Activated CD8-positive, alpha-beta memory T cell treated with anti-CD3 and anti-CD28 coated beads for 1 hour (primary cell): ENCODE results near the gene CEP20.

ENCODE experiments used
- DNase-seq, 2 donors: peaks; one replicate each; pipeline ENCODE4 v3.0.0-alpha.2; 2020; ENCODE audit warnings: low read depth in 1 of 2; ENCODE audit errors: extremely low read depth in 1 of 2

Gene CEP20

DNA sequence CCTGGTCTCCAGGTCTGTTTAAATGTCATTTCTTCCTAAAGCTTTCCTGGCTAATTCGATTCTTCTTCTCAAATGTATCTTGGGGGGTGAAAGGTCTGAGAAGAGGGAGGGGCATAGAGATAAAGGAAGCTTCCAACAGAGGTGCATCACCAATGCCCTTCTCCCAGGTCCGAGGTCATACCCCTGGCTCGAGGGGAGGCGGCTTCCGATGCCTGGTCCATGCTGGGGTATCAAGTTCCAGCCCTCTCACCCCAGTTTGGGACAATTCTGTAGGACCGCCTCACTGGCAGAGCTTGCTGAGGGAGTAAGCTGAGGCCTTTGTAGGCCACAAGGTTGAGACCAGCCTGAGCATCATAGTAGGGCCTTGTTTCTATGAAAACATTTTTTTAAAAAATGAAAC is 10.3 kb upstream of the CEP20 start:
- no peak for DNase-seq

DNA sequence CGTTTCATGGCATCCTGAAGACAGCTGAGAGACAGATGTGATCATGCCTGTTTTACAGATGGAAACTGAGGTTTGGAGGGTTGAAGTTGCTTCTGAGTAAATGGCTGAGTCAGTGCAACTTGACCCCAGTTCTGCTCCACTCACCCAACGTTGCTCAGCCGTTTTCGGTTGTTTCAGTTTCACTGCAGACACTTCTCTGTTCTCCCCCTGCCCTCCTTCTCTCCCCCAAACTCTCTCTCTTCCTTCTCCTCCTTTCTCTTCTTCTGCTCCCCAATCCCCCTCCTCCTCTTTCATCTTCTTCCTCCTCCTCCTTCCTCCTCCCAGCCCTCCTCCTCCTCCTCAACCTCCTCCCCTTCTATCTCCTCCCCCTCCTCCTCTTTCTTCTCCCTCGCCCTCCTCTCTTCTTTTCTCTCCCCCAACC is 9.4 kb upstream of the CEP20 start:
- no peak for DNase-seq

DNA sequence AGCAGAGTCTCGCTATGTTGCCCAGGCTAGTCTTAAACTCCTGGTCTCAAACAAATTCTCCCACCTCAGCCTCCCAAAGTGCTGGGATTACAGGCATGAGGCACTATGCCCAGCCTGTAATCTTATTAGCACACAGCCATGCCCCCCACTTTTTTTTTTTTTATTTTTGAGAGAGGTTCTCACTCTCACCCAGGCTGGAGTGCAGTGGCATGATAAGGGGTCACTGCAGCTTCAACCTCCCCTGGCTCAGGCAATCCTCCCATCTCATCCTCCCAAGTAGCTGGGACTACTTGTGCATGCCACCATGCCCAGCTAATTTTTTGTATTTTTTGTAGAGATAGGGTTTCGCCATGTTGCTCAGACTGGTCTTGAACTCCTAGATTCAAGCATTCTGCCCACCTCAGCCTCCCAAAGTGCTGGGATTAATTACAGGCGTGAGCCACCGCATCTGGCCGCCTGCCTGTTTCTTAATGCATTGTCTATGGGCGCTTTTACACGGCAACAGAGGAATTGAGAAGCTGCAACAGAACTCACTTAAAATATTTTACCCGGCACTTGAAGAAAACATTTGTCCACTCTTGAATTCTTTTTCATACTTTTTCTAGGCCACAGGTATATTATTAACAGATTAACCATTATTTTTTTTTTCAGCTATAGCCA is 8.8 kb upstream of the CEP20 start:
- no peak for DNase-seq

DNA sequence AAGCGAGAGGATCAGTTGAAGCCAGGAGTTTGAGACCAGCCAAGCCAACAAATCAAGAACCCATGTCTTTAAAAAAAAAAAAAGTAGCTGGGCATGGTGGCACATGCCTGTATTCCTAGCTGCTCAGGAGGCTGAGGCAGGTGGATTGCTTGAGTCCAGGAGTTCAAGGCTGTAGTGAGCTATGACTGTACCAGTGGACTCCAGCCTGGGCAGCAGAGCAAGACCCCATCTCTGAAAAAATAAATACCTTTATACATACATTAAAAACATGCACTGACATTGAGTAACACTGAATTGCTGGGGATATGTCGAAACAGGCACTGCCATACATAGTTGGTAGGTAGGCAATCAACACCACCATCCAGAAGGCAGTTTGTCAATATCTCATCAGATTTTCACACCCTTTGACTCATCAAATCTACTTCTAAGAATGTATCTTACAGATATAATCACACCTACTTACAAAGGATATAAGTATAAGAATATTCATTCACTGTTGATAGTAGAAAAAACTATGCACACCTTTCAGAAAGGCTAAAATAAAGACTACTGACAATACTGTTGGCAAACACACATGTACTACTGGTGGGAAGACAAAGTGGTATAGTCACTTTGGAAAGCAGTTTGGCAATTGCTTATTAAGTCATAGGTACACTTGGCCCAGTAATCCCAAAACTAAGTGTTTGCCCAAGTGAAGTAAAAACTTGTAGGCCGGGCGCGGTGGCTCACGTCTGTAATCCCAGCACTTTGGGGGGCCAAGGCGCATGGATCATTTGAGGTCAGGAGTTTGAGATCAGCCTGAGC is 6.4 kb upstream of the CEP20 start:
- no peak for DNase-seq

DNA sequence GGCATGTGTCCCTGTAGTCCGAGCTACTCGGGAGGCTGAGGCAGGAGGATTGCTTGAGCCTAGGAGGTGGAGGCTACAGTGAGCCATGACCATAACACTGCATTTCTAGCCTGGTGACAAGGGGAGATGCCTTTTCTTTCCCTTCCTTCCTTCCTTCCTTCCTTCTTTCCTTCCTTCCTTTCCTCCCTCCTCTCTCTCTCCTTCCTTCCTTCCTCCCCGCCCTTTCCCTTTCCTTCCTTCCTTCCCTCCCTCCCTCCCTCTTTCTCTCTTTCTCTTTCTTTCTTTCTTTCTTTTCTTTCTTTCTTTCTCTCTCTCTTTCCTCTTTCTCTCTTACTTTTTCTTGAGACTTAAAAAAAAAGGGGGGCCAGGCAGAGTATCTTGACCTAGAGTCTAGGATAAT is 3.1 kb upstream of the CEP20 start:
- DNase-seq, result no peak

DNA sequence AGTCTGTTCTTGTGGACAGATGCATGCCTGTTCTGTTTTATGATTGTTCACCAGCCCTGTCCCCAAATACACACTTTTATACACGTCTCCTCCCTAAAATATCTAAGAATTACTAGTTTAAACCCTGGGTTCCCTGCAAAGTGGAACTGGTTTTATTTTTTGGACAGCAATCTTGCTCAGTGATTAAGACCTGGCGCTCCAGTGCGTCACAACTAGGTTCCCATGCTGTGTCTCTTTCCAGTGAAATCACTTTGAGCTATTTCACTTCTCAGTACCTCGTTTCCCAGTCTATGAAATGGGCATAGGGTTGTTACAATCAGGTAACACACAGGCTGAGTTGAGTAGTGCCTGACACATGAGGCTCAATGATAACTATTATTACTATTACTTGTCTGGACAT is 1.1 kb downstream of the CEP20 start:
- no peak for DNase-seq

DNA sequence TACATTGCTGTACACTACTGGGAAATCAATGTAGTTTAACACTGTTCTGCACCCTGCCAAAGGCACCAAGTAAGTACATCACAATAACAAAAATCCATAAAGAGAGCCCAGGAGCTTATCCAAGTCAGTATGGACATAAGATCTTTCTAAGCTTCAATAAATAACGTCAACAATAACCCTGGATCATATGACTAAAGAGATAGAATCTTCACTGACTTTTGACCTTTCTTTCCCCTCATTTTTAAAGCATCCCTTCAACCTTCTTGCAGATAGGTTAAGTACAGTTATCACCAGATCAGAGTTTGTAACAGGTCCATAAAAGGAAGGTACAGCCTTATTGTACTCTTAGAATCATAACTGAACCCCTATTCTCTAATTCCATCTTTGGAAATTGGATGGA is 2.3 kb downstream of the CEP20 start:
- no peak for DNase-seq

DNA sequence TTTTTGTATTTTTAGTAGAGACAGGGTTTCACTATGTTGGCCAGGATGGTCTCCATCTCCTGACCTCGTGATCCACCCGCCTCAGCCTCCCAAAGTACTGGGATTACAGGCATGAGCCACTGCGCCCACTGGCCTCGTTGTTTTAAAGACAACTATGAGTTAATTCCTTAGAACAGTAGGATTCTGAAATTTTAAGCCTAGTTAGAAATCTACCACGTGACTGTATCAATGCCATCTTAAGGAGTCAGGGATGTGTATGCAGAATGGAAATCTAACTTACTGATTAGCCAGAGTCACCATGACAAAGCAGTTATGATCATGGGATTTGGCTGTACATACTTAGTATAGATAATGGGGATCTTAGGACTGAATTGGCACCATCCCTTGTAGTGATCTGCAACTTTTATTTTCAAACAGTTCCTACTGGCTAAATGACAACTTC is 2.8 kb downstream of the CEP20 start:
- DNase-seq, result no peak

DNA sequence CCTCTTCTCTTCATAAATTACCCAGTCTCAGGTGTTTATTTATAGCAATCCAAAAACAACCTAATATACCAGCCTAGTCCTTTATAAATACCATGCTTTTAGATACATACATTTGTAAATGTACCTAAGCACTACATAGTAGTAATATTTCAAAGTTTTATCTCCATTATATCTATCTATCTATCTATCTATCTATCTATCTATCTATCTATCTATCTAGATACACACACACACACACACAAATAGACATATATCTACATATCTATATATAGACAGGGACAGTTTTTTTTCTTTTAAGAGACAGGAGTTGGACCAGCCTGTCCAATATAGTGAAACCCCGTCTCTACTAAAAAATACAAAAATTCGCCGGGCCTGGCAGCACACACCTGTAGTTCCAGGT is 5.8 kb downstream of the CEP20 start:
- DNase-seq, result no peak

DNA sequence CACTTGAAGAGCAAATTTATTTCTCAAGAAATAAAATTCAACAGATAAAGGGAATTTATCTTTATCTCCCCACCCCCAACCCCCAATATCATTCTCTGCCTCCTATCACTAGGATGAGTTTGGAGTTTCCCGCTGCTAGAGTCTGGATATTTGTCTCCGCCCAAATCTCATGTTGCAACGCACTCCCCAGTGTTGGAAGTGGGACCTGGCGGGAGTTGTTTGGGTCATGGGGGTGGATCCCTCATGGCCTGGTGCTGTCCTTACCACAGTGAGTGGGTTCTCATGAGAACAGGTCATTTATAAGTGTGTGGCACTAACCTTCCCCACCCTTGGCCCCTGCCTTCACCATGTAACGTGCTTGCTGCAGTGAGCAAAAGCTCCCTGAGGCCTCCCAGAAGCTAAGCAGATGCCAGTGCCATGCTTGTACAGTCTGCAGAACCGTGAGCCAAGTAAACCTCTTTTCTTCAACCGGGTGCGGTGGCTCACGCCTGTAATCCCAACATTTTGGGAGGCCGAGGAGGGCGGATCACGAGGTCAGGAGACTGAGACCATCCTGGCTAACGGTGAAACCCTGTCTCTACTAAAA is 6.5 kb downstream of the CEP20 start:
- DNase-seq, result no peak

DNA sequence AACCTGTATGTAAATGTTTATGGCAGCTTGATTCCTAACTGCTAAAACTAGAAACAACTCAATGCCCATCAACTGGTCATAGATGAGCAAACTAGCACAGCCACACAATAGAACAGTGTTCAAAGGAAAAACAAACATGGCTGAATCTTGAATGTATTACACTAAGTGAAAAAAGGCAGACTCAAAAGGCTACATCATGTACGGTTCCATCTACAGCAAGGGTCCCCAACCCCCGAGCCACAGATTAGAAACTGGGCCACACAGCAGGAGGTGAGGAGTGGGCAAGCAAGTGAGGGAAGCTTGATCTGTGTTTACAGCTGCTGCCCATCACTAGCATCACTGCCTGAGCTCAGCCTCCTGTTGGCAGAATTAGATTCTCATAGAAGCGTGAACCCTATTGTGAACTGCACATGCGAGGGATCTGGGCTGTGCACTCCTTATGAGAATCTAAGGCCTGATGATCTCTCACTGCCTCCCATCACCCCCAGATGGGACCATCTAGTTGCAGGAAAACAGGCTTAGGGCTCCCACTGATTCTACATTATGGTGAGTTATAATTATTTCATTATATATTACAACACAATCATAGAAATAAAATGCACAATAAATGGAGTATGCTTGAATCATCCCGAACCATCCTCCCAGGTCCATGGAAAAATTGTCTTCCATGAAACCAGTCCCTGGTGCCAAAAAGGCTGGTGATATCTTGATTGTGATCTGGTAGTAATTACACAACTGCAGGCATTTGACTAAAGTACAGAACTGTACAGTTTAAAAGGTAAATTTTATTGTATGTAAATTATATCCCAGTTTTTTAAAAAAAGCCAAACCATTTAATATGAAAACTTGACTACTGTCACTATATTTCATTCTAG is 7.7 kb downstream of the CEP20 start:
- DNase-seq, result no peak

DNA sequence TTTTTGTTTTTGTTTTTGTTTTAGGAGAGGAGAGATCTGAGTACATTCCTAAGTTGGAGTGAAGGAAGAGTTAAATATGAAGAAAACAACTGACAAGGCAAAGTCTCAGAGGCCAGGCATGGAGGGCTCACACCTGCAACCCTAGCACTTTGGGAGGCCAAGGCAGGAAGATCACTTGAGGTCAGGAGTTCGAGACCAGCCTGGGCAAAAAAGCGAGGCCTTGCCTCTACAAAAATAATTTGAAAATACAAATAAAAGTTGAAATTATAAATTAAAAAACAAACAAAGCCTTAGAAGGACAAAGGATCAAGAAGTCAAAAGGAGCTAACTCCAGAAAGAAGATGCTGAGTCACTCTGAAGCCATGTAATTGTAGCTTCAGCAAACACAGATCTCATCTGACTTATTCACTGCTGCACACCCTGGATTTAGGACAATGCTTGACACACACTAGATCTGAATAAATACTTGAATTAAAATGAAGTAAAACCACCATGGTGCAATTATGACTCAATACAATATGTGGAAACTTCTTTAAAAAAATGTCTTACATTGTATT is 9.1 kb downstream of the CEP20 start:
- no peak for DNase-seq

DNA sequence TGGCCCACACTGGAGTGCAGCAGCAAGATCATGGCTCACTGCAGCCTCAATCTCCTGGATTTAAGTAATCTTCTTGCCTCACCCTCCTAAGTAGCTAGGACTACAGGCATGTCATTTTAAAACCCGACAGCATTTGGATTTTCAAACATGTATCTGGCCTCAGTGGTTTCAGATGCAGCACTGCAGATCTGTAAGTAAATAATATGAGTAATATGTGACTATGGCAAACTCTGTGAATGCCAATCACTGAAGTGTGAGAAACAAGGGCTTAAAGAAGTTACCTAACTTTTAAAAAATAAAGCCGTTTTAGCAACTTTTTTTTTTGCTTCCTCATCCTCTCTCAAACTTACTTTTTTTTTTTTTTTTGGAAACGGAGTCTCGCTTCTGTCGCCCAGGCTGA is 11.9 kb downstream of the CEP20 start:
- no peak for DNase-seq

DNA sequence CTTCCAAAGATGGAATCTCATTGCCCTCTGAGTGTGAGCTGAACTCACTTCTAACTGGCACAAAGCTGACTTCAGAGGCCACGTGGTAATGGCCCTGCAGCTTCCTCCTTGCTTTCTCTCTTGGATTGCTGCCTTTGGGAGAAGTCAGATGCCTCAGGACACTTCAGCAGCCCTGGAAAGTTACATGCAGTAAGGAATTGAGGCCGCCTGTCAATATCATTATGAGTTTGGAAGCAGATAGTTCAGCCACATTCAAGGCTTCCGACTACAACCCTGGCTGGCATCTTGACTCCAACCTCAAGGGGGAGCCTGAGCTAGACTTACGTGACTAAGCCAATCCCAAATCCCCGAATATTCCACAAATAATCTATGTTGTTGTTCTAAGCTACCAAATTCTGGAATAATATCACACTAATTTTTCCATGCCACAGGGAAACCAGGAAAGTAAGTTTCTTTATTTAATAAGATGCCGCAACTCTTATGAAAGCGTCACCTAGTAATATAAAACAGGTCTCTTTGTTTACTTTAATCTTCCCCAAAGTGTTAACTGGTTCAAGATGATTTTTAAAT is 13.6 kb downstream of the CEP20 start:
- no peak for DNase-seq

DNA sequence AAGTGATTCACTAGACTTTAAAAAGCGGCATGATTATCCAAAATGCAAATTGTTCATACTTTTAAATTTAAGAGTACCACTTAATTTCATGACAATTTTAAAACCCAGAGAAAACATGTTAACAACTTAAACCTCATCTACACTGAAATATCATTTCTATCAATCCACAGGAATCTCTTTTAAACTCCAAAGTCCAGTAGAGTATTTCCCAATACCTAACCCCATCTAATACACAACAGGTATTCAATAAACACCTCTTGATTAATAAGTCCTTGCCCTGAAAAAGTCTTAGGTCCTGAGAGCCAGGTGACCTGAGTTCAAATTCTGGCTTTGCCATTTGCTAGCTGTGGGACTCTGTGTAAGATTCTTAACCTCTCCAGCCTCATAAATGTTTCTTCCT is 14.7 kb downstream of the CEP20 start:
- no peak for DNase-seq

DNA sequence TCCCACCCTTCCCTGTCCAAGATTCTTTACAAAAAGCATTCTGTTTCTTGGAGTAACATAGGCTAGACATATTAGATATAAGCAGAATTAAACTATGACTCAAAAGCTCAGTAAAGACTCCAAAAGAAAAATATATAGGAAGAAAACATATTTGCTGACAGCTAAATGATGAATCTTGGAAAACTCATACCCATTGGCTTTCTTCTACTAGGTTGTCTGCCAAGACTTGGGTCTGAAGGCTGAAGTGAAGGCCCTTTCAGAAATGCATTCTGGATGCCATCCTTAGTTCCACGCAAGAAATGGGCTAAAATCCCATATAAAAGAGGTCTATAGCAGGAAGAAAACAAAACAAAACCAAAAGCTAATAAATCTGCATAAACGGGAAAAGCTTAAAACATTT is 15.1 kb downstream of the CEP20 start:
- DNase-seq, result no peak

DNA sequence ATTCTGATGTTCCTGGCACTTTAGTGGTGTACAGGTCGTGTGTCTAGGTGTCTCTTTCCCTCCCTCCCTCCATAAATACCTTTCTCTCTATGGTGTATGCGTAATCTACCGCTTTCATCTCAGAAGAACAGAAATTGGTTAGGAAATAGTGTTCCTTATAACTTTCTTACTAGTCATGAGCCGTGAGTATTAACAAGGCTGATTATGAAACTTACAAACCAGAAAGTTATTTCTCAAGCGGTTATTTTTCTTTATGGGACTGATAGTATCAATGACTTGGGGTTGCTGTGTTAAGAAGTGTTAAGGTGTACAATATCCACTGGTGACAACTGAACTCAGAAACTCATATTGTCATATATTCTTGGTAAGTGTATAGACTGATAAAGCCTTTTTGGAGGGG is 18.4 kb downstream of the CEP20 start:
- DNase-seq, result no peak

DNA sequence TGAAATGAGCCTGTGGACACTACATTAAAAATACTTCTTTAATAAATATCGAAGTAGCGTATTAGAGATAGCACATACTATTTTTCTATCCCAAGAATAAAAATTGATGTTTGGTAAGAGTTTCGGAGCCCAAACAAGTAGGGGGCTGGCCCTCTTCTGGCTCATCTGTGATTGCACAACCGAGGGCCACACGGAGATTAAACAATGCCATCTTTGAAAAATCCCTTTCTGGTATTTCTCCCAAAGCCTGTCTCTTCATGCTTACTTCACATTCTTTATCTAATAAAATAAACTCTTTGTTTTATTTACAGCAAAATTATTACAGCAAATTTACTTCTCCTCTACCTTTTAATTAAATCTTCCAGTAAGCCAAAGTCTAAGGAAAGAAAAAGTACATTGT is 22.0 kb downstream of the CEP20 start:
- DNase-seq, result no peak

DNA sequence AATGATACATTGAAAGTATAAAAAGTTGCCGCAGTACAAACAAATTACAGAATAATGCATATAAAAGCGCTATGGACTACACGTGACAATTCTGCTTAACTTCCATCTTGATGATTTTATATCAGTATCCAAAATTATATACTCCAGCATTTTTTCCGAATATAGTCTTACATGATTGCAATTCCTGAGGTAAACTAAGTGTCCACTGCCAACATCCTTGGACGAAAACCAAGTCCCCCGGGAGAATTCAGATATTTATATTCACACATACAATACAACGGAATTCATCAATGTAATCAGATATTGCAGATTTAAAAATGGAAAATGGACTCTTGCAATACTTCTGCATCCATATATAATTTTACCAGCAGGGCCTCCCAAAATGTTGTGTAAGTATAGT is 22.7 kb downstream of the CEP20 start:
- no peak for DNase-seq

DNA sequence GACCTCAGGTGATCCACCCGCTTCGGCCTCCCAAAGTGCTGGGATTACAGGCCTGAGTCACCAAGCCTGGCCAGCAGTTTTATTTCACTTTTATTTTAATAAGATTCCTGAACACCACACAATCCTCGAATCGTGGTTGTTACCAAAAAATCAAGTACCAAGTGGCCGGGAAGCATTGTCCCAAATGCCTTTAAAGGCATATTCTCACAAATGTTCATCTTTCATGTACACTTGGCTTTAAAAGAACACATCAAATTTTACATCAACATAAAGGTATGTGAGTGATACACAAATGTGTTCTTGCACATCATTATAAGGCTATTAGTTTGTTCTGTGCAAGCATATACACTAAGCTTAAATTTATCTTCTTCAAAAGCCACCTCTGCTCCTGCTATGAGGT is 23.5 kb downstream of the CEP20 start:
- no peak for DNase-seq

DNA sequence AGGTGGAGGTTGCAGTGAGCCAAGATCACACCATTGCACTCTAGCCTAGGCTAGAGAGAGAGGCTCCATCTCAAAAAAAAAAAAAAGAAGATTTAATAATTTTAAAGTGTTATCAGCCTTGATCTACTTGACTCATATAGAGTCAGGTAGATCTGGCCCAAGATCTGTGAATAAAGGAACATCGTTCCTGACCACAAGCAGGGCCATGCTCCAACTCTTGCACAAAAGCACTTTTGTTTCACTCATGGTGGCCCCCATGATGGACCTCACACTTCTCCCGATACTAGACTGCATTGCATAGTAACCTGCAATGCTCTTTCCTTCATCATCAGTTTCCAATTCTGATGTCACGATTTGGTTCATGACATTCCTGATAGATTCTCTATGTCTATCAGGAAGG is 26.4 kb downstream of the CEP20 start:
- DNase-seq, result no peak
